ENCODE measurements around the gene PSMC4. TPM values are rescaled to one million over a fixed set of nuclear protein-coding genes. Genes with fewer than 3 reads are reported as not detected.

PSMC4 gene
- total and polyA plus RNA-seq, 7 donors = 52.9 to 95.7 (median 74.6) TPM

- H3K36me3 ChIP-seq = no peaks in the 10 kb centered on the region
- H3K9me3 ChIP-seq = peaks cover 0 to 8% (median 0%) of the 10 kb centered on the region in 4 donors
- H3K27ac ChIP-seq = no peak overlapping the region
- DNase-seq = no peak
- WGBS, 2 donors = 43 to 68% methylated on average over 6 of the region's 6 CpGs
- intact Hi-C loops (cut with DNase I) = no loop called here
- no peaks in the 10 kb centered on the region for H3K4me1 ChIP-seq
- no peaks in the 10 kb centered on the region for H3K27me3 ChIP-seq
- H3K4me3 ChIP-seq = no peak overlapping the region
- TF ChIP-seq POLR2A (IDR thresholded peaks at IDR 0.05) (no peak), CTCF (IDR thresholded peaks at IDR 0.05) (no peak), EP300 (IDR thresholded peaks at IDR 0.05) (no peak), POLR2AphosphoS5 (IDR thresholded peaks at IDR 0.05) (no peak)
Observed at GRCh38 chr19:39941151-39941550, 29.8 kb upstream of the PSMC4 start.

- Histone ChIP-seq H3K36me3 (no peaks in the 10 kb centered on the region), H3K4me1 (no peaks in the 10 kb centered on the region), H3K27ac (no peak overlapping the region), H3K4me3 (no peak overlapping the region), H3K9me3 (peaks cover 0 to 8% (median 0%) of the 10 kb centered on the region in 4 donors), H3K27me3 (peaks cover 0 to 5% (median 0%) of the 10 kb centered on the region in 3 donors)
- no peak for TF ChIP-seq EP300 (IDR thresholded peaks at IDR 0.05)
- no peak for TF ChIP-seq POLR2A (IDR thresholded peaks at IDR 0.05)
- no peak for TF ChIP-seq POLR2AphosphoS5 (IDR thresholded peaks at IDR 0.05)
- no peak for TF ChIP-seq CTCF (IDR thresholded peaks at IDR 0.05)
- intact Hi-C loops (cut with DNase I) = no loop called here
- DNase-seq = no peak
- 12 to 20% methylated on average over 5 of the region's 5 CpGs for WGBS, 2 donors
Observed at GRCh38 chr19:39941615-39942365, 29.2 kb upstream of the PSMC4 start.

GRCh38 chr19:39942366-39942730 lies 28.6 kb upstream of the PSMC4 start:
- peaks cover 0 to 5% (median 0%) of the 10 kb centered on the region in 3 donors for H3K27me3 ChIP-seq
- WGBS, 2 donors = 29 to 31% methylated on average over 4 of the region's 4 CpGs
- intact Hi-C loops (cut with DNase I) = no loop called here
- no peak for DNase-seq
- no peak overlapping the region for H3K4me3 ChIP-seq
- TF ChIP-seq EP300 (IDR thresholded peaks at IDR 0.05) (no peak), CTCF (IDR thresholded peaks at IDR 0.05) (no peak), POLR2A (IDR thresholded peaks at IDR 0.05) (no peak), POLR2AphosphoS5 (IDR thresholded peaks at IDR 0.05) (no peak)
- peaks cover 0 to 8% (median 0%) of the 10 kb centered on the region in 4 donors for H3K9me3 ChIP-seq
- no peaks in the 10 kb centered on the region for H3K36me3 ChIP-seq
- H3K27ac ChIP-seq = no peak overlapping the region
- no peaks in the 10 kb centered on the region for H3K4me1 ChIP-seq

- H3K36me3 ChIP-seq = no peaks in the 10 kb centered on the region
- WGBS, 2 donors = 15 to 61% methylated on average over 7 of the region's 7 CpGs
- DNase-seq = no peak
- H3K4me3 ChIP-seq = no peak overlapping the region
- TF ChIP-seq POLR2A (IDR thresholded peaks at IDR 0.05) (no peak), CTCF (IDR thresholded peaks at IDR 0.05) (no peak), EP300 (IDR thresholded peaks at IDR 0.05) (no peak), POLR2AphosphoS5 (IDR thresholded peaks at IDR 0.05) (no peak)
- no peak overlapping the region for H3K27ac ChIP-seq
- H3K27me3 ChIP-seq = peaks cover 0 to 7% (median 0%) of the 10 kb centered on the region in 3 donors
- peaks cover 0 to 8% (median 0%) of the 10 kb centered on the region in 4 donors for H3K9me3 ChIP-seq
- no peaks in the 10 kb centered on the region for H3K4me1 ChIP-seq
- intact Hi-C loops (cut with DNase I) = no loop called here
Observed at GRCh38 chr19:39943586-39943985, 27.4 kb upstream of the PSMC4 start.

All from sigmoid colon (tissue), 7 donors.